CD8-positive, alpha-beta memory T cell (primary cell): ENCODE data around the gene GNAZ. TPM values are rescaled to one million over a fixed set of nuclear protein-coding genes. Genes with fewer than 3 reads are reported as not detected.
"Not testable (repeated sequence)": the region's sequence is repeated elsewhere in the genome, so short reads cannot be mapped to it uniquely, and the experiment has no call there.

Source experiments
- CTCF ChIA-PET: fragments of 350-600 bp; sonication (Branson Sonifier 250); formaldehyde crosslinking; loops from one replicate; lab custom pipeline; 2021; ENCODE audit warnings: antibody characterized with exemption; lab: Charles Lee
- POLR2A ChIA-PET: fragments of 350-600 bp; sonication (Branson Sonifier 250); formaldehyde crosslinking; loops from one replicate; lab custom pipeline; 2021; ENCODE audit warnings: antibody characterized with exemption; lab: Charles Lee
- DNase-seq, 5 donors: peaks; one replicate each; pipeline versions ENCODE4 v3.0.0 to v3.0.0-alpha.2; 2020 to 2022; ENCODE audit warnings: mixed read lengths in 1 of 5
- H3K27ac ChIP-seq: one replicate; pipeline ENCODE4 v1.7.0; 2013; ENCODE audit warnings: low read depth, mild to moderate bottlenecking, low read length, moderate library complexity
- H3K27me3 ChIP-seq: 2 replicates; pipeline ENCODE4 v1.7.0; 2013; ENCODE audit warnings: low read length, mild to moderate bottlenecking; ENCODE audit not compliant: insufficient read depth, poor library complexity, severe bottlenecking
- H3K36me3 ChIP-seq: 2 replicates; pipeline ENCODE4 v1.7.0; 2013; ENCODE audit warnings: mild to moderate bottlenecking, low read length, moderate library complexity; ENCODE audit not compliant: insufficient read depth
- H3K4me1 ChIP-seq: 2 replicates; pipeline ENCODE4 v1.7.0; 2013; ENCODE audit warnings: mild to moderate bottlenecking, low read length, moderate library complexity; ENCODE audit not compliant: insufficient read depth
- H3K4me3 ChIP-seq: 2 replicates; pipeline ENCODE4 v1.7.0; 2013; ENCODE audit warnings: mild to moderate bottlenecking, low read length
- H3K9me3 ChIP-seq: 2 replicates; pipeline ENCODE4 v1.7.0; 2013; ENCODE audit warnings: mild to moderate bottlenecking, low read length
- H3K27ac Mint-ChIP-seq, 8 donors: one replicate each; pipeline ENCODE4 v1.8.0; 2020 to 2021; ENCODE audit warnings: mixed read lengths in 8 of 8, mild to moderate bottlenecking in 6 of 8, inconsistent platforms in 3 of 8, moderate library complexity in 3 of 8
- H3K27me3 Mint-ChIP-seq, 2 donors: one replicate each; pipeline ENCODE4 v1.8.0; 2020 to 2021; ENCODE audit warnings: mixed read lengths in 2 of 2, mild to moderate bottlenecking in 1 of 2, moderate library complexity in 1 of 2
- H3K36me3 Mint-ChIP-seq, 3 donors: one replicate each; pipeline ENCODE4 v1.8.0; 2020 to 2021; ENCODE audit warnings: mixed read lengths in 3 of 3, inconsistent platforms in 1 of 3, mild to moderate bottlenecking in 1 of 3
- H3K4me1 Mint-ChIP-seq, 3 donors: one replicate each; pipeline ENCODE4 v1.8.0; 2020 to 2021; ENCODE audit warnings: mixed read lengths in 3 of 3, inconsistent platforms in 1 of 3, mild to moderate bottlenecking in 1 of 3
- H3K4me3 Mint-ChIP-seq, 7 donors: one replicate each; pipeline ENCODE4 v1.8.0; 2020 to 2021; ENCODE audit warnings: mixed read lengths in 7 of 7, mild to moderate bottlenecking in 6 of 7, moderate library complexity in 4 of 7, inconsistent platforms in 2 of 7
- H3K9me3 Mint-ChIP-seq, 5 donors: one replicate each; pipeline ENCODE4 v1.8.0; 2020 to 2022; ENCODE audit warnings: mixed read lengths in 5 of 5, mild to moderate bottlenecking in 3 of 5, moderate library complexity in 2 of 5, inconsistent platforms in 1 of 5
- polyA plus RNA-seq: library from polyadenylated mRNA; unstranded; fragments of 300-500 nt; fragmentation: Illumina TruSeq; gene quantifications from one replicate; pipeline ENCODE4 v1.2.3, GENCODE V29; 2021
- total RNA-seq, 2 experiments: library from RNA; stranded (reverse); gene quantifications; one replicate each; pipeline ENCODE4 v1.2.3, GENCODE V29; 2021

The GNAZ gene
- total and polyA plus RNA-seq, 3 experiments from 2014 or later: 0.53 to 2.6 (median 2.0) TPM

- ChIA-PET CTCF (interaction anchor here (2.0 to 7.1 kb wide), 3 partner anchors 9 to 171 kb away, joined by 4 to 106 read pairs (median 8); no protein-coding TSS in a partner anchor), POLR2A (no interaction called here)
- Mint-ChIP-seq H3K27me3 (no peaks in the 10 kb centered on the region), H3K4me3 (no peak overlapping the region), H3K4me1 (peaks cover 5 to 8% (median 6%) of the 10 kb centered on the region in 3 donors), H3K36me3 (no peaks in the 10 kb centered on the region), H3K9me3 (no peaks in the 10 kb centered on the region), H3K27ac (peak overlapping the region in 1 of 8 donors; percentile 63)
- H3K4me1 ChIP-seq: no peaks in the 10 kb centered on the region
- no peaks in the 10 kb centered on the region for H3K9me3 ChIP-seq
- H3K4me3 ChIP-seq: no peak overlapping the region
- DNase-seq: no peak
- no peaks in the 10 kb centered on the region for H3K36me3 ChIP-seq
- peaks cover 15% of the 10 kb centered on the region for H3K27me3 ChIP-seq
- no peak overlapping the region for H3K27ac ChIP-seq
Observed at GRCh38 chr22:23129149-23129548, 58.8 kb downstream of the GNAZ start.

- H3K9me3 ChIP-seq: no peaks in the 10 kb centered on the region
- H3K36me3 ChIP-seq: no peaks in the 10 kb centered on the region
- H3K27me3 ChIP-seq: peaks cover 15% of the 10 kb centered on the region
- ChIA-PET POLR2A (no interaction called here), CTCF (interaction anchor here (2.2 kb wide), 1 partner anchor 170 kb away, joined by 14 read pairs; no protein-coding TSS in a partner anchor)
- H3K4me3 Mint-ChIP-seq: no peak overlapping the region
- H3K27ac Mint-ChIP-seq: peak overlapping the region in 1 of 8 donors; percentile 95
- H3K4me1 Mint-ChIP-seq: peaks cover 5 to 12% (median 9%) of the 10 kb centered on the region in 3 donors
- no peak overlapping the region for H3K4me3 ChIP-seq
- H3K9me3 Mint-ChIP-seq: no peaks in the 10 kb centered on the region
- no peaks in the 10 kb centered on the region for H3K27me3 Mint-ChIP-seq
- no peaks in the 10 kb centered on the region for H3K36me3 Mint-ChIP-seq
- no peak for DNase-seq
- H3K4me1 ChIP-seq: no peaks in the 10 kb centered on the region
- H3K27ac ChIP-seq: no peak overlapping the region
Observed at GRCh38 chr22:23130697-23131096, 60.4 kb downstream of the GNAZ start.

- Mint-ChIP-seq H3K4me1 (peaks cover 11 to 24% (median 20%) of the 10 kb centered on the region in 3 donors), H3K27me3 (no peaks in the 10 kb centered on the region), H3K27ac (peak overlapping the region in 1 of 8 donors; percentile 54), H3K4me3 (no peak overlapping the region), H3K36me3 (no peaks in the 10 kb centered on the region), H3K9me3 (no peaks in the 10 kb centered on the region)
- POLR2A ChIA-PET: interaction anchor here (0.6 kb wide), 1 partner anchor 145 kb away, joined by 6 read pairs; no protein-coding TSS in a partner anchor
- no peaks in the 10 kb centered on the region for H3K36me3 ChIP-seq
- no peak overlapping the region for H3K27ac ChIP-seq
- no peak overlapping the region for H3K4me3 ChIP-seq
- peaks cover 11% of the 10 kb centered on the region for H3K4me1 ChIP-seq
- H3K27me3 ChIP-seq: peaks cover 15% of the 10 kb centered on the region
- H3K9me3 ChIP-seq: no peaks in the 10 kb centered on the region
- CTCF ChIA-PET: interaction anchor here (0.9 to 2.2 kb wide), 6 partner anchors 9 to 177 kb away, joined by 3 to 14 read pairs (median 5); partner anchors contain the start of gene RSPH14
- DNase-seq: no peak
Observed at GRCh38 chr22:23131931-23132330, 61.6 kb downstream of the GNAZ start.

GRCh38 chr22:23132376-23133091, 62.2 kb downstream of the GNAZ start:
- Histone ChIP-seq H3K9me3 (no peaks in the 10 kb centered on the region), H3K27me3 (peaks cover 15% of the 10 kb centered on the region), H3K27ac (no peak overlapping the region), H3K36me3 (no peaks in the 10 kb centered on the region), H3K4me1 (peaks cover 17% of the 10 kb centered on the region), H3K4me3 (no peak overlapping the region)
- no peaks in the 10 kb centered on the region for H3K27me3 Mint-ChIP-seq
- H3K9me3 Mint-ChIP-seq: no peaks in the 10 kb centered on the region
- H3K4me3 Mint-ChIP-seq: no peak overlapping the region
- ChIA-PET CTCF (interaction anchor here (0.9 to 2.2 kb wide), 6 partner anchors 9 to 177 kb away, joined by 3 to 14 read pairs (median 5); partner anchors contain the start of gene RSPH14), POLR2A (interaction anchor here (0.6 kb wide), 1 partner anchor 144 kb away, joined by 6 read pairs; no protein-coding TSS in a partner anchor)
- peaks cover 17 to 30% (median 26%) of the 10 kb centered on the region in 3 donors for H3K4me1 Mint-ChIP-seq
- peak overlapping the region in 1 of 8 donors; percentile 54 for H3K27ac Mint-ChIP-seq
- H3K36me3 Mint-ChIP-seq: no peaks in the 10 kb centered on the region
- DNase-seq: no peak

GRCh38 chr22:23133922-23134321, 63.6 kb downstream of the GNAZ start:
- Mint-ChIP-seq H3K4me1 (peaks cover 26 to 38% (median 36%) of the 10 kb centered on the region in 3 donors), H3K9me3 (no peaks in the 10 kb centered on the region), H3K27me3 (no peaks in the 10 kb centered on the region), H3K27ac (peak overlapping the region in 7 of 8 donors; percentile 7 to 79 (median 47)), H3K36me3 (no peaks in the 10 kb centered on the region), H3K4me3 (peak overlapping the region in 1 of 7 donors; percentile 36)
- Histone ChIP-seq H3K4me3 (no peak overlapping the region), H3K27me3 (peaks cover 15% of the 10 kb centered on the region), H3K9me3 (no peaks in the 10 kb centered on the region), H3K27ac (no peak overlapping the region), H3K36me3 (no peaks in the 10 kb centered on the region), H3K4me1 (peaks cover 31% of the 10 kb centered on the region)
- DNase-seq: no peak
- CTCF ChIA-PET: interaction anchor here (0.6 to 1.3 kb wide), 2 partner anchors 10 to 39 kb away, joined by 3 to 4 read pairs; no protein-coding TSS in a partner anchor
- POLR2A ChIA-PET: no interaction called here

GRCh38 chr22:23136991-23137390, 66.7 kb downstream of the GNAZ start:
- POLR2A ChIA-PET, H3K36me3 Mint-ChIP-seq, H3K27me3 Mint-ChIP-seq, H3K9me3 ChIP-seq, H3K36me3 ChIP-seq, H3K27me3 ChIP-seq, DNase-seq, H3K9me3 Mint-ChIP-seq, H3K4me3 ChIP-seq: not testable (repeated sequence)
- peaks cover 54 to 67% (median 56%) of the 10 kb centered on the region in 3 donors for H3K4me1 Mint-ChIP-seq
- Histone ChIP-seq H3K4me1 (peaks cover 52% of the 10 kb centered on the region), H3K27ac (peak overlapping the region; percentile 69)
- peak overlapping the region; percentile 96 to 100 (median 99) for H3K27ac Mint-ChIP-seq
- H3K4me3 Mint-ChIP-seq: peak overlapping the region in 4 of 7 donors; percentile 66 to 78 (median 72)
- CTCF ChIA-PET: interaction anchor here (1.4 to 1.8 kb wide), 2 partner anchors 145 to 177 kb away, joined by 5 to 9 read pairs; no protein-coding TSS in a partner anchor

- H3K4me3 Mint-ChIP-seq: peak overlapping the region; percentile 66 to 88 (median 75)
- peak overlapping the region; percentile 96 to 100 (median 99) for H3K27ac Mint-ChIP-seq
- no peaks in the 10 kb centered on the region for H3K36me3 Mint-ChIP-seq
- no peaks in the 10 kb centered on the region for H3K36me3 ChIP-seq
- ChIA-PET POLR2A (interaction anchor here (0.8 to 1.0 kb wide), 2 partner anchors 106 to 1290 kb away, joined by 3 to 4 read pairs; partner anchors contain the start of gene ADORA2A), CTCF (interaction anchor here (1.0 to 2.0 kb wide), 5 partner anchors 10 to 328 kb away, joined by 3 to 10 read pairs (median 5); no protein-coding TSS in a partner anchor)
- H3K9me3 Mint-ChIP-seq: peaks cover 0 to 2% (median 0%) of the 10 kb centered on the region in 5 donors
- H3K27ac ChIP-seq: peak overlapping the region; percentile 69
- peaks cover 56% of the 10 kb centered on the region for H3K4me1 ChIP-seq
- no peak overlapping the region for H3K4me3 ChIP-seq
- H3K4me1 Mint-ChIP-seq: peaks cover 59 to 71% (median 61%) of the 10 kb centered on the region in 3 donors
- H3K27me3 Mint-ChIP-seq: peaks cover 0 to 3% of the 10 kb centered on the region in 2 donors
- H3K9me3 ChIP-seq: no peaks in the 10 kb centered on the region
- DNase-seq: no peak
- peaks cover under 1% of the 10 kb centered on the region for H3K27me3 ChIP-seq
Observed at GRCh38 chr22:23137468-23137867, 67.1 kb downstream of the GNAZ start.
